HepG2 (cell line): ENCODE measurements around the gene TMEM61. TPM values are rescaled to one million over a fixed set of nuclear protein-coding genes. Genes with fewer than 3 reads are reported as not detected.

Experiments
- BRD4 ChIP-seq: sonication (generic); formaldehyde crosslinking; IDR thresholded peaks from 2 replicates; pipeline ENCODE4 v1.4.0; 2020; ENCODE audit warnings: missing genetic modification reagents
- CENPX ChIP-seq: sonication (generic); formaldehyde crosslinking; IDR thresholded peaks from 2 replicates; pipeline ENCODE4 v1.9.0; 2021; ENCODE audit warnings: mild to moderate bottlenecking, missing genetic modification reagents, moderate library complexity
- CSRNP1 ChIP-seq: sonication (generic); formaldehyde crosslinking; IDR thresholded peaks from 2 replicates; pipeline ENCODE4 v1.8.1; 2023; ENCODE audit warnings: mild to moderate bottlenecking, missing genetic modification reagents
- ELF4 ChIP-seq: sonication (generic); formaldehyde crosslinking; IDR thresholded peaks from 2 replicates; pipeline ENCODE4 v1.5.0; 2020; ENCODE audit warnings: missing genetic modification reagents, mild to moderate bottlenecking, moderate library complexity, borderline replicate concordance
- GZF1 ChIP-seq: sonication (generic); formaldehyde crosslinking; IDR thresholded peaks from 2 replicates; pipeline ENCODE4 v1.5.1; 2020; ENCODE audit warnings: mild to moderate bottlenecking, missing genetic modification reagents
- HDAC6 ChIP-seq: fragments of 200-600 bp; sonication (generic); IDR thresholded peaks from 2 replicates; pipeline ENCODE4 v1.7.0; 2017; ENCODE audit warnings: mild to moderate bottlenecking, antibody characterized with exemption, low read length, low read depth
- HNF4G ChIP-seq, 2 experiments: sonication (generic) in 1 of 2; formaldehyde crosslinking in 1 of 2; IDR thresholded peaks; 2 replicates each; pipeline versions ENCODE4 v1.4.0 to v1.6.1; 2011 to 2020; ENCODE audit warnings: borderline replicate concordance in 2 of 2, low read depth in 2 of 2, mild to moderate bottlenecking in 2 of 2, low read length in 1 of 2, missing genetic modification reagents in 1 of 2, moderate library complexity in 1 of 2
- MATR3 ChIP-seq: sonication (generic); formaldehyde crosslinking; IDR thresholded peaks from 2 replicates; pipeline ENCODE4 v1.4.0; 2020; ENCODE audit warnings: missing genetic modification reagents
- MLXIP ChIP-seq: sonication (generic); formaldehyde crosslinking; IDR thresholded peaks from 2 replicates; pipeline ENCODE4 v1.9.0; 2021; ENCODE audit warnings: missing genetic modification reagents, borderline replicate concordance
- NR3C1 ChIP-seq: sonication (generic); formaldehyde crosslinking; IDR thresholded peaks from 2 replicates; pipeline ENCODE4 v1.4.0; 2020; ENCODE audit warnings: missing genetic modification reagents
- RBAK ChIP-seq: sonication (generic); formaldehyde crosslinking; IDR thresholded peaks from 2 replicates; pipeline ENCODE4 v1.5.1; 2020; ENCODE audit warnings: mild to moderate bottlenecking, missing genetic modification reagents
- REPIN1 ChIP-seq: sonication (generic); formaldehyde crosslinking; IDR thresholded peaks from 2 replicates; pipeline ENCODE4 v1.8.0; 2022; ENCODE audit warnings: missing genetic modification reagents, low read depth, mild to moderate bottlenecking, borderline replicate concordance
- RFX1 ChIP-seq: fragments of 450-650 bp; IDR thresholded peaks from 2 replicates; pipeline ENCODE4 v1.6.1; 2017
- SOX6 ChIP-seq, 2 experiments: fragments of 450-650 bp in 1 of 2; sonication (generic) in 1 of 2; formaldehyde crosslinking in 1 of 2; IDR thresholded peaks; 2 replicates each; pipeline versions ENCODE4 v1.4.0 to v1.6.1; 2017 to 2020; ENCODE audit warnings: antibody characterized with exemption in 1 of 2, mild to moderate bottlenecking in 1 of 2, missing genetic modification reagents in 1 of 2
- TBX3 ChIP-seq: fragments of 450-650 bp; IDR thresholded peaks from 2 replicates; pipeline ENCODE4 v1.6.1; 2017; ENCODE audit warnings: antibody characterized with exemption, mild to moderate bottlenecking, inconsistent platforms, borderline replicate concordance
- YY1 ChIP-seq: IDR thresholded peaks from 2 replicates; pipeline ENCODE4 v1.6.1; 2011; ENCODE audit warnings: low read length, low read depth, moderate library complexity, mild to moderate bottlenecking; ENCODE audit not compliant: insufficient read depth, insufficient replicate concordance
- ZBTB3 ChIP-seq: sonication (generic); formaldehyde crosslinking; IDR thresholded peaks from 2 replicates; pipeline ENCODE4 v1.4.0; 2020; ENCODE audit warnings: low read depth, mild to moderate bottlenecking, moderate library complexity, missing genetic modification reagents, borderline replicate concordance
- ZBTB8A ChIP-seq: sonication (generic); formaldehyde crosslinking; IDR thresholded peaks from 2 replicates; pipeline ENCODE4 v1.4.0; 2020; ENCODE audit warnings: mild to moderate bottlenecking, low read depth, missing genetic modification reagents, borderline replicate concordance
- ZNF24 ChIP-seq: fragments of 450-650 bp; IDR thresholded peaks from 2 replicates; pipeline ENCODE4 v1.6.1; 2017; ENCODE audit warnings: antibody characterized with exemption, mild to moderate bottlenecking
- ZNF468 ChIP-seq: sonication (generic); formaldehyde crosslinking; IDR thresholded peaks from 2 replicates; pipeline ENCODE4 v1.8.0; 2022; ENCODE audit warnings: mild to moderate bottlenecking, moderate library complexity, missing genetic modification reagents
- ZNF563 ChIP-seq: sonication (generic); formaldehyde crosslinking; IDR thresholded peaks from 2 replicates; pipeline ENCODE4 v1.8.0; 2022; ENCODE audit warnings: mild to moderate bottlenecking, moderate library complexity, missing genetic modification reagents
- ZNF570 ChIP-seq: sonication (generic); formaldehyde crosslinking; IDR thresholded peaks from 2 replicates; pipeline ENCODE4 v1.4.0; 2020; ENCODE audit warnings: mild to moderate bottlenecking, missing genetic modification reagents, borderline replicate concordance
- ZNF780A ChIP-seq: sonication (generic); formaldehyde crosslinking; IDR thresholded peaks from 2 replicates; pipeline ENCODE4 v1.8.0; 2022; ENCODE audit warnings: mild to moderate bottlenecking, missing genetic modification reagents, moderate library complexity
- ZSCAN20 ChIP-seq: sonication (generic); formaldehyde crosslinking; IDR thresholded peaks from 2 replicates; pipeline ENCODE4 v1.4.0; 2020; ENCODE audit warnings: missing genetic modification reagents, mild to moderate bottlenecking, borderline replicate concordance
- polyA plus RNA-seq, 8 experiments: library from polyadenylated mRNA; depleted of rRNA in 3 of 8; stranded (reverse) in 7 of 8; unstranded in 1 of 8; fragments of >200 nt; fragmentation: Illumina TruSeq in 4 of 8; extraction: Trizol in 4 of 8; gene quantifications; 2 replicates each; pipeline versions ENCODE4 v1.2.1 to v1.2.3, GENCODE V29; 2011 to 2016; ENCODE audit warnings: low read depth in 4 of 8, missing spikeins in 1 of 8, mixed read lengths in 1 of 8; ENCODE audit not compliant: insufficient read depth in 1 of 8
- total RNA-seq, 5 experiments: library from RNA; depleted of rRNA; stranded (reverse); fragments of >200 nt; fragmentation: Illumina TruSeq; extraction: Trizol; gene quantifications; 2 replicates each; pipeline ENCODE4 v1.2.3, GENCODE V29; 2016; ENCODE audit warnings: low read depth in 1 of 5

TMEM61 gene
- total and polyA plus RNA-seq, 2 of the 13 experiments (the other 11 are each of a cell fraction or from before 2014, with no cell fraction given): not detected

GRCh38 chr1:55039342-55040082, 59.1 kb downstream of the TMEM61 start, which contains the start of gene PCSK9 (continued):
- TF ChIP-seq ZBTB3 (0 out of 2 replicates have a peak, but pooled peaks have one; percentile 67), REPIN1 (CRISPR knock-in tag) (peak; percentile 97), ZBTB8A (no peak; the same call in 1 of the 2 replicates), ZSCAN20 (CRISPR knock-in tag) (no peak; the same call in 1 of the 2 replicates), HDAC6 (no peak), NR3C1 (CRISPR knock-in tag) (no peak), HNF4G (IDR thresholded peaks at IDR 0.05; ENCODE audit: borderline replicate concordance, low read depth, low read length) (no peak), HNF4G (CRISPR knock-in tag; IDR thresholded peaks at IDR 0.05; ENCODE audit: borderline replicate concordance, low read depth) (no peak), RFX1 (no peak), GZF1 (CRISPR knock-in tag) (peak; percentile 83), CENPX (no peak), CSRNP1 (CRISPR knock-in tag) (peak; percentile 98), YY1 (peak; percentile 77), SOX6 (IDR thresholded peaks at IDR 0.05) (no peak), SOX6 (CRISPR knock-in tag; IDR thresholded peaks at IDR 0.05) (peak; percentile 83), ELF4 (CRISPR knock-in tag) (no peak), MATR3 (CRISPR knock-in tag) (no peak), ZNF563 (CRISPR knock-in tag) (peak; percentile 81), ZNF570 (CRISPR knock-in tag) (no peak), RBAK (CRISPR knock-in tag) (no peak), ZNF780A (no peak), BRD4 (CRISPR knock-in tag) (peak; percentile 66; the same call in 1 of the 2 replicates), ZNF24 (no peak), ZNF468 (CRISPR knock-in tag) (0 out of 2 replicates have a peak, but pooled peaks have one; percentile 72), MLXIP (CRISPR knock-in tag) (peak; percentile 91; the same call in 1 of the 2 replicates), TBX3 (no peak)
